ENCODE measurements around the gene PALD1. TPM values are rescaled to one million over a fixed set of nuclear protein-coding genes. Genes with fewer than 3 reads are reported as not detected.

The PALD1 gene
- polyA plus RNA-seq, 1 of the 3 experiments (the other 2 are of a cell fraction): 0.16 TPM

DNA sequence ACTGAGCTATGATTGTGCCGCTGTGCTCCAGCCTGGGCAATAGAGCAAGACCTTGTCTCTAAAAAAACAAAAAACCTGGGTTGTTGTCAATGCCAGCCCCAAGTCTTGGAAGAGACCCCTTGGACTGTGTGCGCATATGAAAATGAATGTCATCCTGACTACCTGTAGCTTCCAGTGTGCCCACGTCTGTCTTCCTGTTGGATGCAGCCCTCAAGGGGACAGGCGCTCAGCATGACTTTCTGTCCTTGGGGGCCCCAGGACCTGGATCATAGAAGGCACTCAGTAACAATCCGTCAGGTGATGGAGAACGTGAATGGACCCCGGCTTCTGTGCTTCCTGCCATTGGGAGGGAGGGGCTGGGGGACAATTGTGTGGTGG is 114.9 kb downstream of the PALD1 start:
- H3K4me3 ChIP-seq (ENCODE audit: low read depth in 2 of 2, low read length in 1 of 2): no peak overlapping the region
- POLR2A ChIA-PET: interaction anchor here (0.6 kb wide), 1 partner anchor 624 kb away, joined by 4 read pairs; no protein-coding TSS in a partner anchor
- H3K27me3 ChIP-seq (ENCODE audit: insufficient read depth): peaks cover 14% of the 10 kb centered on the region
- DNase-seq: no peak
- H4K20me1 ChIP-seq (ENCODE audit: insufficient read depth): no peaks in the 10 kb centered on the region
- no peak overlapping the region for H3K27ac ChIP-seq (ENCODE audit: low read depth in 2 of 2, low read length in 1 of 2)
- no peaks in the 10 kb centered on the region for H3K9me2 ChIP-seq
- no peaks in the 10 kb centered on the region for H3K9me3 ChIP-seq
- no peak overlapping the region for H3K9ac ChIP-seq
- TF ChIP-seq SMC3 (IDR thresholded peaks at IDR 0.05; ENCODE audit: low read depth, low read length): no peak
- no peak for TF ChIP-seq NRF1 (IDR thresholded peaks at IDR 0.05; ENCODE audit: low read depth, low read length)
- TF ChIP-seq, protein P1, sequence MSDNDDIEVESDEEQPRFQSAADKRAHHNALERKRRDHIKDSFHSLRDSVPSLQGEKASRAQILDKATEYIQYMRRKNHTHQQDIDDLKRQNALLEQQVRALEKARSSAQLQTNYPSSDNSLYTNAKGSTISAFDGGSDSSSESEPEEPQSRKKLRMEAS (IDR thresholded peaks at IDR 0.05; ENCODE audit: low read depth): no peak
- no peak for TF ChIP-seq RXRA (IDR thresholded peaks at IDR 0.05; ENCODE audit: borderline replicate concordance, low read depth)
- TF ChIP-seq POLR2AphosphoS5 (IDR thresholded peaks at IDR 0.05; ENCODE audit: low read depth, low read length): no peak
- TF ChIP-seq GABPA (IDR thresholded peaks at IDR 0.05; ENCODE audit: low read depth): no peak
- no peak for TF ChIP-seq NFIC (IDR thresholded peaks at IDR 0.05; ENCODE audit: borderline replicate concordance)
- TF ChIP-seq, protein P2, sequence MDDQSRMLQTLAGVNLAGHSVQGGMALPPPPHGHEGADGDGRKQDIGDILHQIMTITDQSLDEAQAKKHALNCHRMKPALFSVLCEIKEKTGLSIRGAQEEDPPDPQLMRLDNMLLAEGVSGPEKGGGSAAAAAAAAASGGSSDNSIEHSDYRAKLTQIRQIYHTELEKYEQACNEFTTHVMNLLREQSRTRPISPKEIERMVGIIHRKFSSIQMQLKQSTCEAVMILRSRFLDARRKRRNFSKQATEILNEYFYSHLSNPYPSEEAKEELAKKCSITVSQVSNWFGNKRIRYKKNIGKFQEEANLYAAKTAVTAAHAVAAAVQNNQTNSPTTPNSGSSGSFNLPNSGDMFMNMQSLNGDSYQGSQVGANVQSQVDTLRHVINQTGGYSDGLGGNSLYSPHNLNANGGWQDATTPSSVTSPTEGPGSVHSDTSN (IDR thresholded peaks at IDR 0.05): no peak
- TF ChIP-seq, protein P3, sequence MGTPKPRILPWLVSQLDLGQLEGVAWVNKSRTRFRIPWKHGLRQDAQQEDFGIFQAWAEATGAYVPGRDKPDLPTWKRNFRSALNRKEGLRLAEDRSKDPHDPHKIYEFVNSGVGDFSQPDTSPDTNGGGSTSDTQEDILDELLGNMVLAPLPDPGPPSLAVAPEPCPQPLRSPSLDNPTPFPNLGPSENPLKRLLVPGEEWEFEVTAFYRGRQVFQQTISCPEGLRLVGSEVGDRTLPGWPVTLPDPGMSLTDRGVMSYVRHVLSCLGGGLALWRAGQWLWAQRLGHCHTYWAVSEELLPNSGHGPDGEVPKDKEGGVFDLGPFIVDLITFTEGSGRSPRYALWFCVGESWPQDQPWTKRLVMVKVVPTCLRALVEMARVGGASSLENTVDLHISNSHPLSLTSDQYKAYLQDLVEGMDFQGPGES (IDR thresholded peaks at IDR 0.05; ENCODE audit: low read depth, low read length): no peak
- TF ChIP-seq, protein P4, sequence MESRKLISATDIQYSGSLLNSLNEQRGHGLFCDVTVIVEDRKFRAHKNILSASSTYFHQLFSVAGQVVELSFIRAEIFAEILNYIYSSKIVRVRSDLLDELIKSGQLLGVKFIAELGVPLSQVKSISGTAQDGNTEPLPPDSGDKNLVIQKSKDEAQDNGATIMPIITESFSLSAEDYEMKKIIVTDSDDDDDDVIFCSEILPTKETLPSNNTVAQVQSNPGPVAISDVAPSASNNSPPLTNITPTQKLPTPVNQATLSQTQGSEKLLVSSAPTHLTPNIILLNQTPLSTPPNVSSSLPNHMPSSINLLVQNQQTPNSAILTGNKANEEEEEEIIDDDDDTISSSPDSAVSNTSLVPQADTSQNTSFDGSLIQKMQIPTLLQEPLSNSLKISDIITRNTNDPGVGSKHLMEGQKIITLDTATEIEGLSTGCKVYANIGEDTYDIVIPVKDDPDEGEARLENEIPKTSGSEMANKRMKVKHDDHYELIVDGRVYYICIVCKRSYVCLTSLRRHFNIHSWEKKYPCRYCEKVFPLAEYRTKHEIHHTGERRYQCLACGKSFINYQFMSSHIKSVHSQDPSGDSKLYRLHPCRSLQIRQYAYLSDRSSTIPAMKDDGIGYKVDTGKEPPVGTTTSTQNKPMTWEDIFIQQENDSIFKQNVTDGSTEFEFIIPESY (IDR thresholded peaks at IDR 0.05; ENCODE audit: borderline replicate concordance, low read depth): no peak
- TF ChIP-seq TAF1 (IDR thresholded peaks at IDR 0.05; ENCODE audit: borderline replicate concordance, low read depth, low read length): no peak
- TF ChIP-seq, protein P5, sequence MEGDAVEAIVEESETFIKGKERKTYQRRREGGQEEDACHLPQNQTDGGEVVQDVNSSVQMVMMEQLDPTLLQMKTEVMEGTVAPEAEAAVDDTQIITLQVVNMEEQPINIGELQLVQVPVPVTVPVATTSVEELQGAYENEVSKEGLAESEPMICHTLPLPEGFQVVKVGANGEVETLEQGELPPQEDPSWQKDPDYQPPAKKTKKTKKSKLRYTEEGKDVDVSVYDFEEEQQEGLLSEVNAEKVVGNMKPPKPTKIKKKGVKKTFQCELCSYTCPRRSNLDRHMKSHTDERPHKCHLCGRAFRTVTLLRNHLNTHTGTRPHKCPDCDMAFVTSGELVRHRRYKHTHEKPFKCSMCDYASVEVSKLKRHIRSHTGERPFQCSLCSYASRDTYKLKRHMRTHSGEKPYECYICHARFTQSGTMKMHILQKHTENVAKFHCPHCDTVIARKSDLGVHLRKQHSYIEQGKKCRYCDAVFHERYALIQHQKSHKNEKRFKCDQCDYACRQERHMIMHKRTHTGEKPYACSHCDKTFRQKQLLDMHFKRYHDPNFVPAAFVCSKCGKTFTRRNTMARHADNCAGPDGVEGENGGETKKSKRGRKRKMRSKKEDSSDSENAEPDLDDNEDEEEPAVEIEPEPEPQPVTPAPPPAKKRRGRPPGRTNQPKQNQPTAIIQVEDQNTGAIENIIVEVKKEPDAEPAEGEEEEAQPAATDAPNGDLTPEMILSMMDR (IDR thresholded peaks at IDR 0.05): no peak
- WGBS (ENCODE audit: low lambda C conversion rate): 68% methylated on average over 7 of the region's 7 CpGs
- CTCF ChIA-PET: no interaction called here
- no peak overlapping the region for H2AFZ ChIP-seq (ENCODE audit: low read depth)
- H3K4me1 ChIP-seq (ENCODE audit: control insufficient read depth in 1 of 2, insufficient read depth in 2 of 2, low read depth in 1 of 2, low read length in 1 of 2): peaks cover 0 to 11% of the 10 kb centered on the region in 2 experiments; a peak in 1 of 4 replicates
- H3F3A ChIP-seq (replicated peaks; ENCODE audit: insufficient read depth): no peaks in the 10 kb centered on the region
- no peaks in the 10 kb centered on the region for H3K79me2 ChIP-seq (ENCODE audit: insufficient read depth)
- no peaks in the 10 kb centered on the region for H3K36me3 ChIP-seq (replicated peaks in 1 of 2; ENCODE audit: control insufficient read depth in 1 of 2, insufficient read depth in 2 of 2, low read length in 1 of 2)
- no peak overlapping the region for H3K4me2 ChIP-seq

Measured in SK-N-SH (cell line).